Common myeloid progenitor, CD34-positive (primary cell): ENCODE results near the gene CCL5. TPM values are rescaled to one million over a fixed set of nuclear protein-coding genes. Genes with fewer than 3 reads are reported as not detected.

ENCODE experiments used
- CTCF ChIA-PET: fragments of 350-600 bp; sonication (Branson Sonifier 250); formaldehyde crosslinking; loops from one replicate; lab custom pipeline; 2021; ENCODE audit warnings: antibody characterized with exemption; lab: Charles Lee
- POLR2A ChIA-PET: fragments of 350-600 bp; sonication (Branson Sonifier 250); formaldehyde crosslinking; loops from one replicate; lab custom pipeline; 2021; ENCODE audit warnings: antibody characterized with exemption; lab: Charles Lee
- DNase-seq, 3 donors: peaks; one replicate each; pipeline versions ENCODE4 v3.0.0 to v3.0.0-alpha.2; 2013
- H3K27ac ChIP-seq, 2 experiments: 1 replicate in 1 of 2; 2 replicates in 1 of 2; pipeline ENCODE4 v1.7.0; 2013; ENCODE audit warnings: inconsistent platforms in 2 of 2, low read length in 2 of 2, mild to moderate bottlenecking in 2 of 2, low read depth in 1 of 2, moderate library complexity in 1 of 2; ENCODE audit not compliant: severe bottlenecking in 2 of 2, insufficient read depth in 1 of 2, poor library complexity in 1 of 2
- H3K27me3 ChIP-seq, 5 experiments: replicated peaks in 2 of 5; 1 replicate in 3 of 5; 2 replicates in 2 of 5; pipeline versions ENCODE4 v1.6.1 to v1.7.0; 2013; ENCODE audit warnings: low read length in 4 of 5, mild to moderate bottlenecking in 2 of 5, moderate library complexity in 2 of 5, inconsistent platforms in 1 of 5; ENCODE audit not compliant: insufficient read depth in 5 of 5, control insufficient read depth in 4 of 5
- H3K36me3 ChIP-seq, 4 experiments: 1 replicate in 2 of 4; 2 replicates in 2 of 4; pipeline versions ENCODE4 v1.6.1 to v1.7.0; 2013; ENCODE audit warnings: low read length in 3 of 4, control low read depth in 1 of 4, mild to moderate bottlenecking in 1 of 4; ENCODE audit not compliant: control insufficient read depth in 4 of 4, insufficient read depth in 4 of 4
- H3K4me1 ChIP-seq, 4 experiments: 1 replicate in 3 of 4; 2 replicates in 1 of 4; pipeline versions ENCODE4 v1.6.1 to v1.7.1; 2013; ENCODE audit warnings: low read length in 3 of 4, mild to moderate bottlenecking in 3 of 4, control low read depth in 1 of 4, inconsistent platforms in 1 of 4, moderate library complexity in 1 of 4; ENCODE audit not compliant: control insufficient read depth in 4 of 4, insufficient read depth in 4 of 4; ENCODE audit errors: control extremely low read depth in 1 of 4
- H3K4me3 ChIP-seq, 7 experiments: 1 replicate in 4 of 7; 2 replicates in 3 of 7; pipeline versions ENCODE4 v1.5.1 to v1.7.0; 2013; ENCODE audit warnings: mild to moderate bottlenecking in 7 of 7, low read length in 6 of 7, moderate library complexity in 6 of 7, inconsistent platforms in 2 of 7, low read depth in 2 of 7, control low read depth in 1 of 7; ENCODE audit not compliant: insufficient read depth in 4 of 7, control insufficient read depth in 1 of 7; ENCODE audit errors: extremely low read depth in 1 of 7
- H3K9me3 ChIP-seq, 5 experiments: 1 replicate in 4 of 5; 2 replicates in 1 of 5; pipeline versions ENCODE4 v1.6.1 to v1.7.1; 2013; ENCODE audit warnings: low read length in 4 of 5, mild to moderate bottlenecking in 2 of 5, inconsistent platforms in 1 of 5, low read depth in 1 of 5, moderate library complexity in 1 of 5; ENCODE audit not compliant: control insufficient read depth in 4 of 5, insufficient read depth in 2 of 5; ENCODE audit errors: control extremely low read depth in 1 of 5
- WGBS: methylation state at CpG from one replicate; pipeline ENCODE4 v1.1.5; 2013; ENCODE audit not compliant: insufficient coverage; 5-methylcytosine and 5-hydroxymethylcytosine counted together
- polyA plus RNA-seq: library from polyadenylated mRNA; unstranded; fragments of 120-200 nt; gene quantifications from one replicate; pipeline ENCODE4 v1.2.1, GENCODE V29; 2013

The CCL5 gene
- polyA plus RNA-seq = 2.1 TPM

DNA sequence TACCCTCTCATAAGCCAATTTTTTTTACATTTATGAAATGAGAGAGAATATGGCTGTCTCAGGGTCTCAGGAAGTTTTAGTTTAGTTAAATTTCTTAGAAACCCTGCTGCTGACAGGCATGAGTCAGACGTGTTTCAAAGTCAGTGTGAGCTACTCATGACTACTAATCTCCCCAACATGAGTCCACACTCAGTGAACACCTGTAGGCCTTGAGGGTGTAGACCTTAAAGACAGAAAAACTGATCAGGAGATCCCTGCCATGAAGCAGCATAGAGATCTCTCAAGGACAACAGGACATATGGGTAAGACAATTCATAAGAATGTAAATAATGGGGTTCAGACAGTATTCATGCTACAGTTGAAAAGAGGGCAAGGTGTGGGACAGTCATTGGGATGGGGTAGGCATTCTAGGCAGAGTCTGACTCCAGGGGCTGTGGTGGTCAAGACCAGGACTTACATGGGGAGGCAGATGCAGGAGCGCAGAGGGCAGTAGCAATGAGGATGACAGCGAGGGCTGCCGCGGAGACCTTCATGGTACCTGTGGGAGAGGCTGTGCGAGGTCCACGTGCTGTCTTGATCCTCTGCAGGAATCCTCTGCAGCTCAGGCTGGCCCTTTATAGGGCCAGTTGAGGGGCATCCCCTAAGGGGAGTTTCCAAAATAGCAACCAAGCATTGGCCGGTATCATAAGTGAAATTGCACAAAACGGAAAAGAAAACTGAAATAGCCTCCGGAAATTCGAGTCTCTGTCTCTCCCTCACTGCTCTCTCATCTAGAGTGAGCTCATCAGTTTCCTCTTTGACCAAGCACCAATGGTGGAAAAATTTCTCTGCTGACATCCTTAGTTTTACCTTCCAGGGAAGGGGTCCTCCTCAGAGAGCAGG lies at the start of gene CCL5:
CCL5 (minus strand) TSS at position 588 of the 882 bp plus-strand sequence.
- 83% methylated on average over 10 of the region's 11 CpGs for WGBS
- ChIA-PET CTCF (no interaction called here), POLR2A (no interaction called here)
- Histone ChIP-seq H3K9me3 (no peaks in the 10 kb centered on the region), H3K27ac (no peak within 1 kb of the TSS), H3K36me3 (no peaks in the 10 kb centered on the region), H3K4me1 (peaks cover 0 to 12% (median 9%) of the 10 kb centered on the region in 4 experiments), H3K4me3 (no peak within 1 kb of the TSS), H3K27me3 (no peaks in the 10 kb centered on the region)
- no peak for DNase-seq

DNA sequence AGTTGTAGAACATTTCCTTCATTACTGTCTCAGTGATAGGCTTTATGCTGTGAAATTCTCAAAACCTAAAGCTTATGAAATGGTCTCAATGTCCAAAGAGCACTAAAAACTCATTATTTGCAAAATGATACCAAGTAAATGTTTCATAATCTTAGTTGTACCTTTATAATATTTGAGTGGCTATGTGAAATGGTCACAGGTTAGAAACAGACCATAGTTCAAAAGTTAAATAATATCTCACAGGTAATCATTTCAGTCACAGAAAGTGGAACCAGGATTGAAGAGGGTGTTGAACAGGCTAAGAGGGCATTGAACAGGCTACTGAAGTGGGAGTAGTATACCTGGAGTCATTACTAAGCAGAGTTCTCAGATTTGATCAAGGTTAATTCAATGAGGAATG lies 47.6 kb upstream of the CCL5 start:
- ChIA-PET POLR2A (interaction anchor here (0.6 kb wide), 1 partner anchor 61 kb away, joined by 3 read pairs; no protein-coding TSS in a partner anchor), CTCF (no interaction called here)
- Histone ChIP-seq H3K36me3 (peaks cover 0 to 1% (median 0%) of the 10 kb centered on the region in 4 experiments), H3K4me3 (no peak overlapping the region), H3K27me3 (no peaks in the 10 kb centered on the region), H3K27ac (no peak overlapping the region), H3K4me1 (peaks cover 0 to 13% (median 12%) of the 10 kb centered on the region in 4 experiments), H3K9me3 (no peaks in the 10 kb centered on the region)
- no peak for DNase-seq

DNA sequence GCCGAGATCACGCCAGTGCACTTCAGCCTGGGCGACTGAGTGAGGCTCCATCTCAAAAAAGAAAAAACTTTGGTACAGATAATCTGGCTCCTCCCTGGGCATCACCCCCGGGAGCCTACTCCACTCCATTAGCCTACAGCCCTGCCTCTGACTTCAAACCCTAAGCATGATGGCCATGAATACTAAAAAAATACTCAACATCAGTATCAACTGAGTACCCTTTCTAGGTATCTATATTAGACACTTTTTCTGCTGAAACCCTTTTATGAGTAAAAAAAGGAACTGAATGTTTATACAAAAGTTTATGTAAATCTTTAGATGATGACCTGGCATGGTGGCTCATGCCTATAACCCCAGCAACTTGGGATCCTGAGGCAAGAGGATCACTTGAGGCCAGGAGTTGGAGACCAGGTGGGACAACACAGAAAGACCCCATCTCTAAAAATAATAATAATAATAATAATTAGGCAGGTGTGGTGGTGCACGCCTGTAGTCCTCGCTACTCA lies 43.5 kb upstream of the CCL5 start:
- H3K27ac ChIP-seq = no peak overlapping the region
- H3K4me1 ChIP-seq = peaks cover 0 to 2% (median 2%) of the 10 kb centered on the region in 4 experiments
- 100% methylated on average over 4 of the region's 6 CpGs for WGBS
- no peak overlapping the region for H3K4me3 ChIP-seq
- no peak for DNase-seq
- no peaks in the 10 kb centered on the region for H3K9me3 ChIP-seq
- ChIA-PET CTCF (no interaction called here), POLR2A (no interaction called here)
- no peaks in the 10 kb centered on the region for H3K27me3 ChIP-seq
- peaks cover 0 to 4% (median under 1%) of the 10 kb centered on the region in 4 experiments for H3K36me3 ChIP-seq

DNA sequence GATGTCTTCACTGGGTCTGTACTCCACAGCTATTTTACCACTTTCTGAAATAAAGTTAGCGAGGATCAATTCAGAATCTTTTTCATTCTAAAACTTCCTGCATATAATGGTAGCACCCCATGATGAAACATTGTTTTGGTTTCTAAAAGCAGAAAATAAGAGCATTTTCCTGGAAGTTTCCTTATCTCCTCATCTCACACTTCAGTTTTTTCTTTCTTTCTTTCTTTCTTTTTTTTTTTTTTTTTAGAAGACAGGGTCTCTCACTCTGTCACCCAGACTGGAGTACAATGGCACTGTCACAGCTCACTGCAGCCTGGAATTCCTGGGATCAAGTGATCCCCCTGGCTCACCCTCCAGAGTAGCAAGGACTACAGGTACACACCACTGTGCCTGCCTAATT lies 40.1 kb upstream of the CCL5 start:
- peaks cover 0 to 4% (median 2%) of the 10 kb centered on the region in 4 experiments for H3K36me3 ChIP-seq
- POLR2A ChIA-PET = no interaction called here
- peaks cover 0 to 8% (median 7%) of the 10 kb centered on the region in 4 experiments for H3K4me1 ChIP-seq
- CTCF ChIA-PET = no interaction called here
- WGBS = 100% methylated on average over 1 of the region's 1 CpG
- H3K27me3 ChIP-seq = no peaks in the 10 kb centered on the region
- H3K4me3 ChIP-seq = no peak overlapping the region
- no peak for DNase-seq
- no peaks in the 10 kb centered on the region for H3K9me3 ChIP-seq
- H3K27ac ChIP-seq = no peak overlapping the region

DNA sequence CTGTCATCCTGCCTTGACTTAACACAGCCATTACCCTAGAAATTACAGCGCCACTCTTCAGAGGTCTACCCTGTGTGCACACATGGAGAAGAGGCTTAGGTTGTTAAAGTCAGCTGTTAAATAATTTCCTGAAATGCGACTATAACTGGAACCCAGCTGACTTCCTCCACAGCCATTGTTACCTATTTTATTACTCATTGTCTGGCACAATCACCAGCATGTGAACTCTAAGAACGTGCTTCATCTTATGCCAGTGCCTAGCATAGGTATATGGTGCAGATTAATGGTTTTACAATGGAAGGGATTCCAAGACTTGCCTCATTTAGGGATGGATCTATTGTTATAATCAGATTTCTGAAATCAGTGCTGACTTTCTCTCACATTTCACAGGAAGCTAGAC lies 38.5 kb upstream of the CCL5 start:
- H3K27me3 ChIP-seq = peaks cover 0 to 3% (median 0%) of the 10 kb centered on the region in 5 experiments
- no peaks in the 10 kb centered on the region for H3K9me3 ChIP-seq
- no peak overlapping the region for H3K27ac ChIP-seq
- DNase-seq = peak in 1 of 3 donors; percentile 5
- 10% methylated on average over 2 of the region's 3 CpGs for WGBS
- peaks cover 0 to 8% (median 7%) of the 10 kb centered on the region in 4 experiments for H3K4me1 ChIP-seq
- CTCF ChIA-PET = interaction anchor here (1.3 kb wide), 1 partner anchor 18 kb away, joined by 3 read pairs; no protein-coding TSS in a partner anchor
- POLR2A ChIA-PET = no interaction called here
- no peak overlapping the region for H3K4me3 ChIP-seq
- H3K36me3 ChIP-seq = peaks cover 0 to 4% (median 2%) of the 10 kb centered on the region in 4 experiments

DNA sequence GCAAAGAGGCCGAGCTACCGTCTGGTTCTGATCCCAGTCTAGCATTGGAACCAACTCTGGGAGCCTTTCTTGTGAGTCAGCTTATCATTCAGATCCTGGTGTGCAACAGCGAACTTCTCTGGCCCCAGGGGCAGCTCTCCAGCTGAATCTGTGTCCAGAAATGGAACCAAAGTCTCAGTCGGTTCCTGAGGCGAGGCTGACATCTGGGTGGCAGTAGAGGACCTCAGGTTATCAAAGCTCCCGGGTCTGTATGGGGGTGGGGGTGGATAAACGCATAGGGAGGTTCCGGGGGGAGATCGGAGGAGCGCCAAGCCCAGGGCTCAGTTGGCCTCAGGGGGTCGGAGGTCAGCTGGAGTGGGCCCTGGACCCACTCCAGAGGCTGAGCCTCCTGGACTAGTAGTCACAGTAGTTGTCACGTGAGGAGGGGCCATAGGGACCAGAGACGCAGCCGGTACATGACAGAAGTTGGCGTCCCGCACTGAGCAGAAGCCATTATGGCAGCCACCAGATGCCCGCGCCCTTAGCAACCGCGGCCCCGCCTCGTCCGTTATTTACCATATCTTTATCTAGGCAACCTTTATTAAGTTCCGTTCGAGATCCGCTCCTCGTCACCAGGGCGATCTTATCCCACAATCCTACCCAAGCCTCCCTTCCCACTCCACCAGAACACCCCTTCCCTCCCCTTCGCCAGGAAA lies 37.5 kb upstream of the CCL5 start:
- ChIA-PET POLR2A (no interaction called here), CTCF (interaction anchor here (1.3 to 1.9 kb wide), 2 partner anchors 17 to 19 kb away, joined by 3 to 6 read pairs; no protein-coding TSS in a partner anchor)
- H3K36me3 ChIP-seq = peaks cover 0 to 2% (median 2%) of the 10 kb centered on the region in 4 experiments
- no peak for DNase-seq
- 99% methylated on average over 22 of the region's 29 CpGs for WGBS
- H3K4me1 ChIP-seq = peaks cover 0 to 8% (median 7%) of the 10 kb centered on the region in 4 experiments
- peaks cover 0 to 3% (median 0%) of the 10 kb centered on the region in 5 experiments for H3K27me3 ChIP-seq
- H3K9me3 ChIP-seq = no peaks in the 10 kb centered on the region
- H3K4me3 ChIP-seq = no peak overlapping the region
- no peak overlapping the region for H3K27ac ChIP-seq
